Measurements from ENCODE around the gene SCAPER.
"Not testable (repeated sequence)": the region's sequence is repeated elsewhere in the genome, so short reads cannot be mapped to it uniquely, and the experiment has no call there.

The SCAPER gene

GRCh38 chr15:76553102-76553501 is 352.0 kb downstream of the SCAPER start:
- DNase-seq: no peak

- no peak for DNase-seq
These were observed 358.3 kb downstream of the SCAPER start for GRCh38 chr15:76546805-76547204.

GRCh38 chr15:76533995-76534394 is 371.1 kb downstream of the SCAPER start:
- no peak for DNase-seq

GRCh38 chr15:76533060-76533820 is 371.9 kb downstream of the SCAPER start:
- DNase-seq: no peak

- DNase-seq: no peak
These were observed 375.2 kb downstream of the SCAPER start for GRCh38 chr15:76529911-76530310.

- DNase-seq: no peak
These were observed 379.0 kb downstream of the SCAPER start for GRCh38 chr15:76526111-76526510.

- no peak for DNase-seq
These were observed 387.2 kb downstream of the SCAPER start for GRCh38 chr15:76517910-76518309.

- no peak for DNase-seq
These were observed 390.9 kb downstream of the SCAPER start for GRCh38 chr15:76514282-76514681.

- no peak for DNase-seq
These were observed 392.2 kb downstream of the SCAPER start for GRCh38 chr15:76512971-76513370.

- not testable (repeated sequence) for DNase-seq
These were observed 394.5 kb downstream of the SCAPER start for GRCh38 chr15:76510663-76511062.

GRCh38 chr15:76503804-76504203 is 401.3 kb downstream of the SCAPER start:
- DNase-seq: no peak

GRCh38 chr15:76503121-76503520 is 402.0 kb downstream of the SCAPER start:
- DNase-seq: no peak

GRCh38 chr15:76502678-76503077 is 402.5 kb downstream of the SCAPER start:
- DNase-seq: no peak

- DNase-seq: not testable (repeated sequence)
These were observed 403.0 kb downstream of the SCAPER start for GRCh38 chr15:76502185-76502584.

GRCh38 chr15:76501726-76502125 is 403.4 kb downstream of the SCAPER start:
- no peak for DNase-seq

GRCh38 chr15:76501011-76501410 is 404.1 kb downstream of the SCAPER start:
- DNase-seq: no peak

- DNase-seq: no peak
These were observed 409.7 kb downstream of the SCAPER start for GRCh38 chr15:76495487-76495886.

GRCh38 chr15:76492538-76492937 is 412.6 kb downstream of the SCAPER start:
- no peak for DNase-seq

- DNase-seq: no peak
These were observed 421.4 kb downstream of the SCAPER start for GRCh38 chr15:76483752-76484151.

- DNase-seq: no peak
These were observed 422.1 kb downstream of the SCAPER start for GRCh38 chr15:76483018-76483417.

GRCh38 chr15:76480267-76480666 is 424.9 kb downstream of the SCAPER start:
- no peak for DNase-seq

GRCh38 chr15:76470691-76471090 is 434.4 kb downstream of the SCAPER start:
- DNase-seq: no peak

- DNase-seq: no peak
These were observed 436.4 kb downstream of the SCAPER start for GRCh38 chr15:76468722-76469121.

- no peak for DNase-seq
These were observed 438.0 kb downstream of the SCAPER start for GRCh38 chr15:76467136-76467535.

GRCh38 chr15:76465728-76466127 is 439.4 kb downstream of the SCAPER start:
- DNase-seq: no peak
